AG09309 (cell line): ENCODE data around the gene TBXAS1.

Experiments
- DNase-seq: peaks from one replicate; pipeline ENCODE4 v3.0.0-alpha.2; 2010; ENCODE audit warnings: low read depth
- H3K4me3 ChIP-seq: 2 replicates; pipeline ENCODE4 v1.5.1; 2011; ENCODE audit warnings: mild to moderate bottlenecking, low read depth, low read length, moderate library complexity; ENCODE audit not compliant: control insufficient read depth
- CTCF ChIP-seq: IDR thresholded peaks from 2 replicates; pipeline ENCODE4 v1.5.1; 2011; ENCODE audit warnings: mild to moderate bottlenecking, low read depth, low read length, inconsistent platforms; ENCODE audit not compliant: insufficient read depth, control insufficient read depth; ENCODE audit errors: missing control alignments

Gene TBXAS1

GRCh38 chr7:140059273-140060242, 230.5 kb downstream of the TBXAS1 start:
- peak; percentile 82 for DNase-seq
- TF ChIP-seq CTCF, result no peak
- H3K4me3 ChIP-seq, result no peak overlapping the region

- no peak for TF ChIP-seq CTCF
- no peak overlapping the region for H3K4me3 ChIP-seq
- no peak for DNase-seq
Measured at GRCh38 chr7:140060243-140060630, 231.2 kb downstream of the TBXAS1 start.

DNA sequence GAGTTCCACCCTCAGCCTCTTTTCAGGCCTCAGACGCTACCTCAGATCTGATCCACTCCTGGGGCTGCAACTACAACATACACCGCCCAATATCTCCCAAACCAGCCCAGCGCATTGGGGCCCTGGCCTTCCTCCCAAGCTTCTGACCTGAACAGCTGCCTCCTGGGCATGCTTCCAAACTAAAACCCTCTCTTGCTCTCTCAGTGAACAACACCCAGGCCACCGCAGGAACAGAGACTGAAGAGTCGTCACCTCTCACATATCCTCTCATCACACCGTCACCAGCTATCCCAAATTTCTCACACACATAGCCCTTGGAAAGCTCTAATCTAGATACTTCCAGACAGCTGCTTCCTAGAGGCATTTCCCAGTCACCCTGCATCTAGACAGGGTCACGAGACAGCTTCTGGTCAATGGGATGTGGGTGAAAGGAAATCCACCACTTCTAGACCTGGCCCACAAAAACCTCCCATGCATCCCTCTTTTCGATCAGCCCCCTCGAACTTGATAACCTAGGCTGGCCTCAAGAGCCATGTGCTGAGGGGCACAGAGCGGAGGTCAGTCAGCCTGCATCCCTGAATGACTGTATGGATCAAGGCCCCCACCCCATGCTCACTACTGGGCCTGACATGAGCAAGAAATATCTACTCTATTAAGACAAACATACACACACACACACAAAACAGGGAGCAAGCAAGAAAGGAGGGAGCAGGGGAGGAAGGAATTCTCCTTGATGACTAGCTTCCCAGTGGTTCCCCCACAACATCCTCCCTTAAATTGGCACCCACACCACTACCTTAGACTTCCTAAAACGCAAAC, 231.9 kb downstream of the TBXAS1 start:
- TF ChIP-seq CTCF, result no peak
- no peak overlapping the region for H3K4me3 ChIP-seq

GRCh38 chr7:140061607-140061930, 232.5 kb downstream of the TBXAS1 start:
- no peak for DNase-seq
- TF ChIP-seq CTCF, result no peak
- no peak overlapping the region for H3K4me3 ChIP-seq

More for the DNA sequence above, 231.9 kb downstream of the TBXAS1 start:
- no peak for DNase-seq

DNA sequence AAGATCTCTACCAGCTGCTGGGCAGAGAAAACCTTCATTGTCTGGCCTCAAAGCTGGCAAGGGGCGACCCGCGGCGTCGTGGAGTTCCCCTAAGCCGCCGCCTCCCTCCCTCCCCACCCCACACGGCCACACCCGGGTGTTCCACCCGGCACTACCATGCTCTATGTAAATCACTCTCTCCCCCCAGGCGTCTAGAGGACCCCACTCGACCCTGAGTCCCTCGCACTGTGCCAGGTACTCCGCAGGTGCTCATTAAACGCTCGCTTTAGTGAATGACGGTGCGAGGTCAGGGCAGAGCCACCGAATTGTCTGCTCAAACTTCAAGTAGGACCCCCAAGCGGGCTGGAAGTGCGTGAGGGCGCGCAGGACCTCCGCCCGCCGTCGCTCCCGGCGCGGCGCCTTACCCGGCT, 233.1 kb downstream of the TBXAS1 start:
- H3K4me3 ChIP-seq, result peak overlapping the region; percentile 46
- no peak for DNase-seq
- no peak for TF ChIP-seq CTCF

GRCh38 chr7:140062528-140063299, 233.7 kb downstream of the TBXAS1 start, which contains the start of gene PARP12:
Gene PARP12 (minus strand): TSS chr7:140062951. CDS start chr7:140062847, 104 bp downstream.
- no peak for TF ChIP-seq CTCF
- peak within 1 kb of the TSS; percentile 46 for H3K4me3 ChIP-seq
- peak; percentile 27 for DNase-seq
